HG02798 (cell line): ENCODE results near the gene AFF4.
"Not testable (repeated sequence)": the region's sequence is repeated elsewhere in the genome, so short reads cannot be mapped to it uniquely, and the experiment has no call there.

ENCODE experiments used
- ATAC-seq: cut with Tn5 transposase; IDR thresholded peaks from one replicate; pipeline ENCODE4 v1.9.1; 2021; ENCODE audit warnings: mild to moderate bottlenecking; ENCODE audit not compliant: unreplicated experiment, poor library complexity

Gene AFF4

GRCh38 chr5:132961123-132961815 is 2.2 kb downstream of the AFF4 start:
- not testable (repeated sequence) for ATAC-seq

GRCh38 chr5:132956166-132956799 is 7.2 kb downstream of the AFF4 start:
- ATAC-seq, result not testable (repeated sequence)

- no peak for ATAC-seq
Measured at GRCh38 chr5:132953710-132954109, 9.7 kb downstream of the AFF4 start.

- ATAC-seq, result no peak
Measured at GRCh38 chr5:132952829-132953228, 10.6 kb downstream of the AFF4 start.

- no peak for ATAC-seq
Measured at GRCh38 chr5:132951897-132952296, 11.5 kb downstream of the AFF4 start.

GRCh38 chr5:132949136-132949535 is 14.3 kb downstream of the AFF4 start:
- no peak for ATAC-seq

DNA sequence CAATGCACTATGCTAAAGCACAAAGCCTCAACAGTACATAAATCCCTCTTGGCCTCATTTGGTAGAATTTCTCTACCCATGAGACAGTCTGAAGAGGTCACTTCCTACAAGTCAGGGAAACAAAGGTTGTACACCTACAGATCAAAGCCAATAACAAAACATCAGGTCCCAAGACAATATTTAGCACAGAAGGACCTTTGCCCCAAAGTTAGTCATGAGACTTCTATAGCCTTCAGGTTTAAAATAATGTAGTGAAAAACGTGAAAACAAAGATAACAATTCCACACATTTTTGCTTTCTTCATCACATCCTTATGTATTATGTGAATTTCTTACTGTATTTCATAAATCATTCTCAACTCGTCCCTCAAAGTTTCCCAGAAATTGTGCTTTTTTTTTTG is 15.8 kb downstream of the AFF4 start:
- ATAC-seq, result no peak

- not testable (repeated sequence) for ATAC-seq
Measured at GRCh38 chr5:132945315-132945714, 18.1 kb downstream of the AFF4 start.

DNA sequence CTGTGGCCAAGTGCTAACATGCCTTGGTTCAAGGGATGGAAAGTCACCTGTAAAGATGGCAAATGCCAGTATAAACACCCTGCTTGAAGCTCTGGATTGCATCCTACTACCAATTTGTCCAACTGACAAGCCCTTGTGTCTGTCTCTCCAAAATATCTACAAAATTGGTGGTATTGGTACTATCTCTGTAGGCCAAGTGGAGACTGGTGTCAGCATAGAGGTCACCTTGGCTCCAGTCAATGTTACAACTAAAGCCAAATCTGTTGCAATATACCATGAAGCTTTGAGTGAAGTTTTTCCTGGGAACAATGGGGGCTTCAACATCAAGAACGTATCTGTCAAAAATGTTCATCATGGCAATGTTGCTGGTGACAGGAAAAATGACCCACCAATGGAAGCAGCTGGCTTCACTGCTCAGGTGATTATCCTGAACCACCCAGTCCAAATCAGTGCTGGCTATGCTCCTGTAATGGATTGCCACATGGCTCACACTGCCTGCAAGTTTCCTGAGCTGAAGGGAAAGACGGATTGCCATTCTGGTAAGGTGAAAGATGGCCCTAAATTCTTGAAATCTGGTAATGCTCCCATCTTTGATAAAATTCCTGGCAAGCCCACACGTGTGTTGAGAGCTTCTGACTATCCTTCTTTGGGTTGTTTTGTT is 19.9 kb downstream of the AFF4 start:
- ATAC-seq, result no peak

GRCh38 chr5:132941331-132941730 is 22.1 kb downstream of the AFF4 start:
- ATAC-seq, result no peak

- ATAC-seq, result no peak
Measured at GRCh38 chr5:132928062-132928407, 35.4 kb downstream of the AFF4 start.

DNA sequence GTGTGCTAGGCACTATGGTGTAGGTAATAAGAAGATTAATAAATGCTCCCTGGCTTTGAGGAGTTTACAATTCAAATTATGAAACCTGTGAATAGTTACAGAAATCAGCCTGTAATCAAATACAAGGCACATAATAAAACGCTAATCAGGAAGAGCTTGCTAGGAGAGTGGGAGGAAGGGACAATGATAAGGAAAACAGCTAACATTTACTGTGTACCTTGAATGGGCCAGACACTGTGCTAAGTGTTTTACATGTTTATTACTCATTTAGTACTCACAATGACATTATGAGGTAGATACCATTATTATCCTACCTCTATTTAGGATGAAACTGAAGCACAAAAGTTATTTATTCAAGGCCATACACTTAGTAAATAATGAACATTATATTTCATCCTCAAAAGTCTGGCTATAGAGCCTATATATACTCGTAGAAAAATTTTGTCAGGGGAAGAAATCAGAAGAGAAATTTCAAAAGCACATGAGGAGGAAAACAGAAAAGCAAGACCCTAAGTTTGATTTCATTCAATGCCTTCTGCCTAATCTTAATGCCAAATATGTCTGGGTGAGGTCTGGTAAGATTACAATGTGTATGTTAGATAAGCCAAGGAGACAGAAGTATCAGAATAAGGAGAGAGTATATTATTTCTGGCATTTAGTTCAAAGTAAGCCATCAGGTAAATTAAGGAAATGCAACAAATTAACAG is 35.9 kb downstream of the AFF4 start:
- ATAC-seq, result no peak

- ATAC-seq, result no peak
Measured at GRCh38 chr5:132926437-132926836, 37.0 kb downstream of the AFF4 start.

DNA sequence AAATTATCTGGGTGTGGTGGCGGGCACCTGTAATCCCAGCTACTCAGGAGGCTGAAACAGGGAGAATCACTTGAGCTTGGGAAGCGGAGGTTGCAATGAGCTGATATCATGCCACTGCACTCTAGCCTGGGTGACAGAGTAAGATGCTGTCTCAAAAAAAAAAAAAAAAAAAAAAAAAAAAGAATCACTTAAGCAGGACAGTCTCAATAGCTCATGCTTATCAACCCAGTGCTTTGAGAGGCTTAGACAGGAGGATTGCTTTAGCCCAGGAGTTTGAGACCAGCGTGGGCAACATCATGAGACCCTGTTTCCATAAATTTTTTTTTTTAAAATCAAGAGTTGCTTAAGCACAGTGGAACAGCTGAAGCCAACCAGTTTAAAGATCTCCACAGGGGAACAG is 47.3 kb downstream of the AFF4 start:
- no peak for ATAC-seq

DNA sequence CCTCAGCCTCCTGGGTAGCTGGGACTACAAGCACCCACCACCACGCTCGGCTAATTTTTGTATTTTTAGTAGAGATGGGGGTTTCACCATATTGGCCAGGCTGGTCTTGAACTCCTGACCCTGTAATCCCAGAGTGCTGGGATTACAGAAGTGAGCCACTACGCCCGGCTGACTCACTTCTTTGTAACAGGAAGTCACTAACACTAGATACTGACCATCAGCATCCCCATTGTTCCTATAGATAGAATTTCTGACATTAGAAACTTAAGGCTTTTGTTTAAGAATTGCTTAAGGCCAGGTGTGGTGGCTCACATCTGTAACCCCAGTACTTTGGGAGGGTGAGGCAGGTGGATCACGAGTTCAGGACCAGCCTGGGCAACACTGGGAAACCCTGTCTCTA is 47.8 kb downstream of the AFF4 start:
- no peak for ATAC-seq

GRCh38 chr5:132909702-132910101 is 53.7 kb downstream of the AFF4 start:
- no peak for ATAC-seq

DNA sequence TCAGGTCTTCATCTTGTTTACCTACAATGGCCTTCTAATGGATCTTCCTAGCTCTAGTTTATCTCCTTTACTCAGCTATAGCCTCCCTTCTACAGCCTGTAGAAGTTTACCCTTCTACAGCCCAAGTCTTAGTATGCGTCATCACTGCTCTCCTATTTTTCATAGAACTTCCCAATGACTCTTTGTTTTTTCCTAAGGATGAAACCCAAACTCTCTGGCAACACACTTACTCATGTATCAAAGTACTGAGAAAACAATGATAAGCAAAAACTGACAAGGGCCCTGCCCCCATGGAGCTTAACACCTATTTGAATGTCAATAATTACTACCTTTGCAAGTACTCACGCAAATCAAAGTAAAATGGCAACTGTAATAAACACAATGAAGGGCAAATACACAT is 56.3 kb downstream of the AFF4 start:
- no peak for ATAC-seq

GRCh38 chr5:132905938-132906337 is 57.5 kb downstream of the AFF4 start:
- ATAC-seq, result no peak

DNA sequence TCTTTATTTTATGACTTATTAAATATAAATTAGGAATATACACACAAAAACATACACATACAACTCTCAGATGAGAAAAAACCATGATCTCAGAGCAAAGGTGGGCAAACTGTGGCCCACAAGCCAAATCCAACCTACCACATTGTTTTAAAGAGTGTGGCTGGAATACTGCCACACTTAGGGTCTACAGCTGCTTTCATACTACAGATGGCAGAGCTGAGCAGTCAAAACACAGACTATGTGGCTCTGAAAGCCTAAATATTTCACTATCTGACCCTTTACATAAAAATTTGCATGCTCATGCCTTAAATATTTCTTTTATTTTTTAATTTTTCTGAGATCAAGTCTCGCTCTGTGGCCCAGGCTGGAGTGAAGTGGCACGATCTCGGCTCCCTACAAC is 61.7 kb downstream of the AFF4 start:
- ATAC-seq, result no peak

DNA sequence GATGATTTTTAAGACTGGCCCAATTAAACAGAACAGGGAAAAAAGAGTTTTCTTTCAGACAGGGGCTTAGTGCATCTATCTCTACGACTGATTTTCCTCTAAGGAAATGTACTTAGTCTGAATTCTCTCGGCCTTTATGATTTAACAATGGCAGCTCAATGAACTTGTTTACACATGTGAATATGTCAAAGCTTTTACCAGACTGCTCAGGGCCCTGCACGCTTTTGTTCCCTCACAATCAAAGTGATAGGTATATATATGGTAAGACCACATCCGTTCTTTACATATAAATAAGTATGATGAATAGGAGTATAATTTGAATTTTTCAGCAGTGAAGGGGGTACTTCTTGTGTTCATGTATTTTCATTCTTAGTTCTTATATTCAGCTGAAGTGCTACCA is 62.4 kb downstream of the AFF4 start:
- ATAC-seq, result no peak

GRCh38 chr5:132898094-132898493 is 65.3 kb downstream of the AFF4 start:
- no peak for ATAC-seq
